Neural cell (in vitro differentiated cells): ENCODE results near the gene FGFR4.

Experiments used
- EP300 ChIP-seq: fragments of 450-650 bp; conservative IDR thresholded peaks from 2 replicates; pipeline ENCODE4 v1.6.1; 2014; ENCODE audit warnings: antibody characterized with exemption, mild to moderate bottlenecking, moderate library complexity; ENCODE audit not compliant: poor library complexity, severe bottlenecking
- EZH2 ChIP-seq: fragments of 200-600, 300-800 bp; shearing (Covaris generic), sonication (generic); IDR thresholded peaks from 2 replicates; pipeline ENCODE4 v1.6.1; 2014; ENCODE audit warnings: antibody characterized with exemption, low read length, borderline replicate concordance, mild to moderate bottlenecking; ENCODE audit not compliant: insufficient read depth, poor library complexity, severe bottlenecking
- POLR2AphosphoS5 ChIP-seq: IDR thresholded peaks from 2 replicates; pipeline ENCODE4 v1.6.1; 2012
- TF ChIP-seq, protein P1 (sequence below): fragments of 450-650 bp; IDR thresholded peaks from 2 replicates; pipeline ENCODE4 v1.5.1; 2014; ENCODE audit warnings: antibody characterized with exemption, mild to moderate bottlenecking, moderate library complexity; ENCODE audit not compliant: poor library complexity, severe bottlenecking

DNA sequence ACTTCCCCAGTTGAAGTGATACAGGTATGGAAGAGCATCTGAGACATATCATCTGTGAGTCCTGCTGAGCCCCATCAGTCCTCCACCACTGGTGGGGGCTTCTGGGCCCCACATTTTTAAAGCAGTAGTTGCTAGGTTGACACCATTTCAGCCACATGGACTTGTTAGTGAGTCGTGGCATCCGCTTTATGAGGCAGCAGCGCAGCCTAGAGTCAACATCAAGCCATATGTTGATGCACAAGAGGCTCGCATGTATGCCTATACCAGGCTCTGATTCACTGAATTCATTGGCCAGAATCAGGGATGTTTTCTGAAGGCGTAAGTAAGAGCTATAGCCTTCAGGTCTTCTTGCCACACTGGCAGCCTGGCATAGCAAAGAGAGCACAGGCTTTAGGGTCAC lies 37.4 kb upstream of the FGFR4 start:
- no peak for TF ChIP-seq POLR2AphosphoS5
- TF ChIP-seq, protein P1, sequence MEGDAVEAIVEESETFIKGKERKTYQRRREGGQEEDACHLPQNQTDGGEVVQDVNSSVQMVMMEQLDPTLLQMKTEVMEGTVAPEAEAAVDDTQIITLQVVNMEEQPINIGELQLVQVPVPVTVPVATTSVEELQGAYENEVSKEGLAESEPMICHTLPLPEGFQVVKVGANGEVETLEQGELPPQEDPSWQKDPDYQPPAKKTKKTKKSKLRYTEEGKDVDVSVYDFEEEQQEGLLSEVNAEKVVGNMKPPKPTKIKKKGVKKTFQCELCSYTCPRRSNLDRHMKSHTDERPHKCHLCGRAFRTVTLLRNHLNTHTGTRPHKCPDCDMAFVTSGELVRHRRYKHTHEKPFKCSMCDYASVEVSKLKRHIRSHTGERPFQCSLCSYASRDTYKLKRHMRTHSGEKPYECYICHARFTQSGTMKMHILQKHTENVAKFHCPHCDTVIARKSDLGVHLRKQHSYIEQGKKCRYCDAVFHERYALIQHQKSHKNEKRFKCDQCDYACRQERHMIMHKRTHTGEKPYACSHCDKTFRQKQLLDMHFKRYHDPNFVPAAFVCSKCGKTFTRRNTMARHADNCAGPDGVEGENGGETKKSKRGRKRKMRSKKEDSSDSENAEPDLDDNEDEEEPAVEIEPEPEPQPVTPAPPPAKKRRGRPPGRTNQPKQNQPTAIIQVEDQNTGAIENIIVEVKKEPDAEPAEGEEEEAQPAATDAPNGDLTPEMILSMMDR: no peak
- no peak for TF ChIP-seq EZH2
- no peak for TF ChIP-seq EP300
